ENCODE data around the gene FECH.
"Not testable (repeated sequence)": the region's sequence is repeated elsewhere in the genome, so short reads cannot be mapped to it uniquely, and the experiment has no call there.

FECH gene

DNA sequence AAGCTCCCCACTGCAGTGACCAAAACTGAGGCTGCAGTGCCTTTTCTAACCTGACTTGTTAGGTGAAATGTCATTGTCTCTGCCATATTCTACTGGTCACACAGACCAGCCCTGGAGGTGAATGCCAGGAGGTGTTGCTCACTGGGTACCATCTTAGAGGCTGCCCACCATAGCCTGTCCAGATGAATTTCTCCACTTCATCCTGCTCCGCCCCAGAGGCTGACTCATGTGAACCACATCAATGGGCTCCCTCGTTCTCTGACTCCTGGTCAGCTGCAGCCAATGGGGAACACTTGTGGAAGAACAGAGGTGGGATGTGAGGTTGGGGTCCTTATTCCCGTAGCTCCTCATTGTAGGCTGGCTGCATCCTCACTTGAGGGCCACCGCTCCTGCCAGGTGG is 38.5 kb upstream of the FECH start:
- H3K9ac ChIP-seq (ENCODE audit: insufficient read length): no peak overlapping the region
- H3K9me3 ChIP-seq (ENCODE audit: low read depth, low read length): no peaks in the 10 kb centered on the region
- no peak overlapping the region for H3K4me3 ChIP-seq
- H3K36me3 ChIP-seq (ENCODE audit: insufficient read depth, low read length): peaks cover 5% of the 10 kb centered on the region
- no peak for TF ChIP-seq FOXP2 (optimal IDR thresholded peaks at IDR 0.05; ENCODE audit: control extremely low read depth, extremely low read length, insufficient read depth)
- DNase-seq (ENCODE audit: low read depth, low spot score): no peak
- no peak overlapping the region for H3K27ac ChIP-seq

DNA sequence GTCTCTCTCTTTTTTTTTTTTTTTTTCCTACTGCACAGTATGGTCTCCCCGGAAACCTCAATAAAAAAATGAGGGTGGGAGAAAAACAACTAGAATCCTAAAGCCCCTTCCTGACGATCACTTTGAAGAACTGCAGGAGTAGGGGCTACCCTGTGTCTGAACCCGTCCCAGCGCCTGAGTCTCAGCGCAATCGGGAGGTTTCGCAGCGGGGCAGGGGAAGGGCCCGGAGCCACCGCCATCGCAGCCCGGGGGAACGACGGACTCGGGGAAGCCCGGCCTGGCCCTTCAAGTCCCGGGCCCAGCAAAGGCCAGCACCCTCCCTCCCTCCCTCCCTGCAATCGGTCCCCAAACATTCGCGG is 34.7 kb upstream of the FECH start:
- Histone ChIP-seq H3K9ac (ENCODE audit: insufficient read length) (peak overlapping the region; percentile 87), H3K9me3 (ENCODE audit: low read depth, low read length) (no peaks in the 10 kb centered on the region), H3K4me3 (peak overlapping the region; percentile 72), H3K36me3 (ENCODE audit: insufficient read depth, low read length) (peaks cover 31% of the 10 kb centered on the region), H3K27ac (0 out of 2 replicates have a peak overlapping the region, but pooled peaks have one; percentile 64)
- no peak for DNase-seq (ENCODE audit: low read depth, low spot score)
- TF ChIP-seq POLR2AphosphoS5 (IDR thresholded peaks at IDR 0.05; ENCODE audit: borderline replicate concordance, low read depth, low read length): no peak
- TF ChIP-seq EZH2 (IDR thresholded peaks at IDR 0.05): no peak
- no peak for TF ChIP-seq FOXP2 (optimal IDR thresholded peaks at IDR 0.05; ENCODE audit: control extremely low read depth, extremely low read length, insufficient read depth)

DNA sequence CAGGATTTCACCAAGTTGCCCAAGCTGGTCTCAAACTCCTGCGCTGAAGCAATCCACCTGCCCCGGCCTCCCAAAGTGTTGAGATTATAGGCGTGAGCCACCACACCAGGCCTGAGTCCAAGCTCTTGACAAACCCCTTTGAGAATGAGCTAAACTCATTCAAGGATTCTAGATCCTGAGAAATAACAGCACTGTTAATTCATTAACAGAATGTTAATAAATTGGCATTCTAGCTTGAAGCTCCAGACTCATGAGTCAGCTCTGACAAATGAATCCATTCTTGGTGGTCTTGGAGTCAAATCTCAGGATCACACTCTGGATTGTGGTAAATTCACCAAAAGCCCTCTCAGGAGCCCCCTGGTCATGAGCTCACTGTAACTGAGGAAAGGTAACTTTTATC is 33.4 kb upstream of the FECH start:
- TF ChIP-seq EZH2 (IDR thresholded peaks at IDR 0.05): no peak
- TF ChIP-seq FOXP2 (optimal IDR thresholded peaks at IDR 0.05; ENCODE audit: control extremely low read depth, extremely low read length, insufficient read depth): no peak
- no peak for TF ChIP-seq POLR2AphosphoS5 (IDR thresholded peaks at IDR 0.05; ENCODE audit: borderline replicate concordance, low read depth, low read length)
- peak overlapping the region; percentile 87 for H3K9ac ChIP-seq (ENCODE audit: insufficient read length)
- no peak overlapping the region for H3K27ac ChIP-seq
- peak overlapping the region; percentile 72 for H3K4me3 ChIP-seq
- H3K9me3 ChIP-seq (ENCODE audit: low read depth, low read length): no peaks in the 10 kb centered on the region
- peaks cover 39% of the 10 kb centered on the region for H3K36me3 ChIP-seq (ENCODE audit: insufficient read depth, low read length)
- no peak for DNase-seq (ENCODE audit: low read depth, low spot score)

DNA sequence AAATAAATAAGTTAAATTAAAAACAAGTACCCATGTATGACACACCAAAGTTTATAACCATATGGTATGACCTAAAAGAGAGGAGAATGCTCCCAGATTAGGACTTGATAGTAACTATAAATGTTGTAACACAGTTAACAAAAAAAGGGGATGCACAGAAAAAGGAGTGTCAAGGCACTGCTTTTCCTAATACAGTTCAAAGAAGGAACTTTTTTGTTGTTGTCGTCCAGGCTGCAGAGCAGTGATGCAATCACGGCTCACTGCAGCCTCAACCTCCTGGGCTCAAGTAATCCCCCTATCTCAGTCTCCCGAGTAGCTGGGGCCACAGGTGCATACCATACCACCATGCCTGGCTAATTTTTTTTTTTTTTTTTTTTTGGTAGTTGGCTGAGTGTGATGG is 32.4 kb upstream of the FECH start:
- Histone ChIP-seq H3K36me3 (ENCODE audit: insufficient read depth, low read length) (peaks cover 46% of the 10 kb centered on the region), H3K4me3 (no peak overlapping the region), H3K9me3 (ENCODE audit: low read depth, low read length) (no peaks in the 10 kb centered on the region), H3K27ac (no peak overlapping the region), H3K9ac (ENCODE audit: insufficient read length) (no peak overlapping the region)
- TF ChIP-seq FOXP2 (optimal IDR thresholded peaks at IDR 0.05; ENCODE audit: control extremely low read depth, extremely low read length, insufficient read depth): no peak
- TF ChIP-seq POLR2AphosphoS5 (IDR thresholded peaks at IDR 0.05; ENCODE audit: borderline replicate concordance, low read depth, low read length): no peak
- TF ChIP-seq EZH2 (IDR thresholded peaks at IDR 0.05): no peak
- DNase-seq (ENCODE audit: low read depth, low spot score): no peak

DNA sequence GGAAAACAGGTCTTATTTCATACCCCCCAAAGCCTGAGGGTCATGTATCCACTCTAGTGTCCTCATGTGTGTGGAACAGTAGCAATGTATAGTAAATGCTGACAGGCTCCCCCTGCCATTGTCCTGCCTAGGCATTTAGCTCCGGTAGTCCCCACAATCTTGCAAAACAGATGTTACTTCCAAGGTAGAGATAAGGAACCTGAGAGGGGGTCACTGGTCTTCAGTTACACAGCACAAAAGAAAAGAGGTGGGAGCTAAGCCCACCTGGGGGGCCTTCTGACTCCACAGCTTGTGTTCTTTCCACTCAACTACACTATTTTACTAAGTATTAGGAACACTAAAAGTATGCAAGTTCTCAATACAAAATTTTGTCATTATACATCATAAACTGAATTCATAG is 17.4 kb upstream of the FECH start:
- H3K9ac ChIP-seq (ENCODE audit: insufficient read length): no peak overlapping the region
- no peak for DNase-seq (ENCODE audit: low read depth, low spot score)
- H3K36me3 ChIP-seq (ENCODE audit: insufficient read depth, low read length): peaks cover 87% of the 10 kb centered on the region
- H3K27ac ChIP-seq: no peak overlapping the region
- H3K9me3 ChIP-seq (ENCODE audit: low read depth, low read length): no peaks in the 10 kb centered on the region
- H3K4me3 ChIP-seq: no peak overlapping the region
- TF ChIP-seq POLR2AphosphoS5 (IDR thresholded peaks at IDR 0.05; ENCODE audit: borderline replicate concordance, low read depth, low read length): no peak
- TF ChIP-seq FOXP2 (optimal IDR thresholded peaks at IDR 0.05; ENCODE audit: control extremely low read depth, extremely low read length, insufficient read depth): no peak
- no peak for TF ChIP-seq EZH2 (IDR thresholded peaks at IDR 0.05)

DNA sequence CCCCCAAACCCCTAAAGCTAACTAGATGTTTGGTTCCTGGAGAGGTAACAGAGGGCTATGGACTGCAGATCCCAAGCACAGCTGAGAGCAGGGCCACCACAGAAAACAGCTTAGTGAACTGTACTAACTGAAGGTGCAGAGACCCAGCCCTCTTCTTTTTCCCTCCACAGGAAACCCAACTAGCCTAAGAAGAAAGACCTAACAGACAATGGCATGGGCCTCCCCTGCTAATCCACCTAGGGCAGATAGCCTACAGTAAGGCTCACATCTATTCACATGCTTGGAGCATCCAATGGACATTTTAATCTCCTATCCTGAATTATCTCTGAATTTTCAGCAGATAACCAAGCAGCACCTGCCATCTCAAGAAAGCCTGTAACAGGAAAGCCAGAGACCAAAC is 8.8 kb upstream of the FECH start:
- H3K36me3 ChIP-seq (ENCODE audit: insufficient read depth, low read length): peaks cover 27% of the 10 kb centered on the region
- no peak for TF ChIP-seq FOXP2 (optimal IDR thresholded peaks at IDR 0.05; ENCODE audit: control extremely low read depth, extremely low read length, insufficient read depth)
- TF ChIP-seq POLR2AphosphoS5 (IDR thresholded peaks at IDR 0.05; ENCODE audit: borderline replicate concordance, low read depth, low read length): no peak
- TF ChIP-seq EZH2 (IDR thresholded peaks at IDR 0.05): no peak
- H3K27ac ChIP-seq: no peak overlapping the region
- no peak overlapping the region for H3K4me3 ChIP-seq
- no peak overlapping the region for H3K9ac ChIP-seq (ENCODE audit: insufficient read length)
- no peak for DNase-seq (ENCODE audit: low read depth, low spot score)
- no peaks in the 10 kb centered on the region for H3K9me3 ChIP-seq (ENCODE audit: low read depth, low read length)

- H3K9me3 ChIP-seq (ENCODE audit: low read depth, low read length); H3K4me3 ChIP-seq; H3K27ac ChIP-seq; H3K36me3 ChIP-seq (ENCODE audit: insufficient read depth, low read length); H3K9ac ChIP-seq (ENCODE audit: insufficient read length); DNase-seq (ENCODE audit: low read depth, low spot score): not testable (repeated sequence)
Measured at GRCh38 chr18:57592716-57593115, 6.2 kb upstream of the FECH start.

GRCh38 chr18:57589161-57589560 is 2.7 kb upstream of the FECH start:
- TF ChIP-seq EZH2 (IDR thresholded peaks at IDR 0.05) (no peak), FOXP2 (optimal IDR thresholded peaks at IDR 0.05; ENCODE audit: control extremely low read depth, extremely low read length, insufficient read depth) (no peak), POLR2AphosphoS5 (IDR thresholded peaks at IDR 0.05; ENCODE audit: borderline replicate concordance, low read depth, low read length) (no peak)
- H3K9ac ChIP-seq (ENCODE audit: insufficient read length): no peak overlapping the region
- H3K36me3 ChIP-seq (ENCODE audit: insufficient read depth, low read length): no peaks in the 10 kb centered on the region

GRCh38 chr18:57587098-57587661 is 678 bp upstream of the FECH start:
- peak overlapping the region; percentile 42; the same call in 1 of the 2 replicates for H3K27ac ChIP-seq
- peak overlapping the region; percentile 84 for H3K4me3 ChIP-seq
- peak overlapping the region; percentile 80 for H3K9ac ChIP-seq (ENCODE audit: insufficient read length)
- no peaks in the 10 kb centered on the region for H3K36me3 ChIP-seq (ENCODE audit: insufficient read depth, low read length)
- no peaks in the 10 kb centered on the region for H3K9me3 ChIP-seq (ENCODE audit: low read depth, low read length)
- TF ChIP-seq FOXP2 (optimal IDR thresholded peaks at IDR 0.05; ENCODE audit: control extremely low read depth, extremely low read length, insufficient read depth) (no peak), POLR2AphosphoS5 (IDR thresholded peaks at IDR 0.05; ENCODE audit: borderline replicate concordance, low read depth, low read length) (no peak), EZH2 (IDR thresholded peaks at IDR 0.05) (no peak)
- no peak for DNase-seq (ENCODE audit: low read depth, low spot score)

More at GRCh38 chr18:57589161-57589560, 2.7 kb upstream of the FECH start:
- Histone ChIP-seq H3K4me3 (no peak overlapping the region), H3K27ac (no peak overlapping the region), H3K9me3 (ENCODE audit: low read depth, low read length) (no peaks in the 10 kb centered on the region)
- no peak for DNase-seq (ENCODE audit: low read depth, low spot score)
